ENCODE data around the gene GM2A. TPM values are rescaled to one million over a fixed set of nuclear protein-coding genes. Genes with fewer than 3 reads are reported as not detected.

Gene GM2A
- 15.4 and 16.0 TPM in 2 replicates for total RNA-seq

DNA sequence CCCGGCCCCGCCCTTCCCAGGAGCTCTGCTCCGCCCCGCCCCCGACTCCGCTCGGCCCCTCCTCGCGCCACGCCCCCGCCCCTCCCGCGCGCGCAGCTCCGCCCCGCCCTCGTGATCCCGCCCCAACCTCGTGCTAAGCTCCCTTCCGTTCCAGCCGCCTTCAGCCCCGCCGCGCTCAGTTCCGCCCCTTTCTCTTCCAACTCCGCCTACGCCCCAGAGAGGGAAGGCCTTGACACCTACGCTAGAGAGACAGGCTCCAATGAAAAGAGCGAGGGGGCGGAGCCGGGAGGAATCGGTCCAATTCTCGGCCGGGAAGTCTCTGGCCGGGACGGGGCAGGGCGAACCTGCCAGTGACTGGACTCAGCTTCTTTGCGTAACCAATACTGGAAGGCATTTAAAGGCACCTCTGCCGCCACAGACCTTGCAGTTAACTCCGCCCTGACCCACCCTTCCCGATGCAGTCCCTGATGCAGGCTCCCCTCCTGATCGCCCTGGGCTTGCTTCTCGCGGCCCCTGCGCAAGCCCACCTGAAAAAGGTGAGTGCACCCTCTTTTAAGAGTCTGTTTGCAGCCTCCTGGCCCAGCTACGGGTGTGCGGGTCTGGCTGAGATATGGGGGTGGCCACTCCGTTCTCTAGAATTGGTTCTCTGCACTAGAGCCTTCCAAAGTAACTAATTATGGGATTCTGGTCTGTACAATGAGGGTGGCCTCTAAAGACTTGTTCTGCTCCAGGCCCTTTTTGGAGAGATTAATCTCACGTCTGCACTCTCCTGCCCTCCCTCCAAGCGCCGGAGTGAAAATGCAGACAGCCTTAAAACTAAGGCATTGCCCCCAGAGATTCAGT lies at the start of gene GM2A:
Gene GM2A, plus strand, starts transcription at position 424 of the 843 bp plus-strand sequence. Its CDS starts 32 bp downstream, at position 456.
- H3K27ac Mint-ChIP-seq: peak within 1 kb of the TSS; percentile 95
- intact Hi-C loops (cut with micrococcal nuclease): loop anchor here (1.0 to 10.0 kb wide), 11 partner anchors 11 to 1518 kb away; partner anchors contain the start of genes CCDC69, G3BP1, IRGM and PPARGC1B
- H3K4me1 Mint-ChIP-seq: peaks cover 30% of the 10 kb centered on the region
- DNase-seq: peak; percentile 100
- H3K9me3 Mint-ChIP-seq: no peaks in the 10 kb centered on the region
- H3K36me3 Mint-ChIP-seq (ENCODE audit: low read depth): no peaks in the 10 kb centered on the region
- H3K4me3 Mint-ChIP-seq: peak within 1 kb of the TSS; percentile 89
- H3K27me3 Mint-ChIP-seq: no peaks in the 10 kb centered on the region

GRCh38 chr5:151204051-151204450 lies 48.9 kb upstream of the GM2A start:
- Mint-ChIP-seq H3K27me3 (no peaks in the 10 kb centered on the region), H3K36me3 (ENCODE audit: low read depth) (peaks cover 39% of the 10 kb centered on the region), H3K27ac (no peak overlapping the region), H3K4me1 (peaks cover 32% of the 10 kb centered on the region), H3K9me3 (no peaks in the 10 kb centered on the region), H3K4me3 (no peak overlapping the region)
- DNase-seq: no peak
- intact Hi-C loops (cut with micrococcal nuclease): no loop called here

DNA sequence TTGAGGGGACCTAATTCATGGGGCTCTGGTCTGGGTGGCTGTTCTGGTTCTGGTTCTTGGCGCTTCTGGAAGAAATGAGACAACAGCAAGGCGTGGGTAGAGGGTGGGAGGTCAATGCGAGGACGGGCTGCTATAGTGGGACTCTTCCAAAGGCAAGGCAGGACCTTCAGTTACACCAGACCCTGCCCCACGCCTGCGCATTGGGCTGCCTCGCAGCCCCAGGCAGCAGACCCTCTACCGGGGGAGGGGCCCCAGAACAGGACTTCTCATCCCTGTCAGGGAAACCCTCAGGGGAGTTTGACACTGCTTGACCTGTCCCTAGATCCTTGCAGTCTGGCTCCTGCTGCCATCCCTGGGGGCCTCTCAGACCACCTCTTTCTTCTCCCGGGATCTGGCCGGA lies 47.6 kb upstream of the GM2A start:
- intact Hi-C loops (cut with micrococcal nuclease): no loop called here
- no peak overlapping the region for H3K4me3 Mint-ChIP-seq
- no peak for DNase-seq
- H3K9me3 Mint-ChIP-seq: no peaks in the 10 kb centered on the region
- H3K27ac Mint-ChIP-seq: peak overlapping the region; percentile 52
- no peaks in the 10 kb centered on the region for H3K27me3 Mint-ChIP-seq
- H3K36me3 Mint-ChIP-seq (ENCODE audit: low read depth): peaks cover 32% of the 10 kb centered on the region
- H3K4me1 Mint-ChIP-seq: peaks cover 40% of the 10 kb centered on the region

- Mint-ChIP-seq H3K27me3 (no peaks in the 10 kb centered on the region), H3K9me3 (no peaks in the 10 kb centered on the region), H3K4me1 (peaks cover 45% of the 10 kb centered on the region), H3K36me3 (ENCODE audit: low read depth) (peaks cover 20% of the 10 kb centered on the region), H3K27ac (peak overlapping the region; percentile 73), H3K4me3 (no peak overlapping the region)
- no peak for DNase-seq
- intact Hi-C loops (cut with micrococcal nuclease): no loop called here
Measured at GRCh38 chr5:151208481-151208914, 44.5 kb upstream of the GM2A start.

GRCh38 chr5:151212406-151212798 lies 40.6 kb upstream of the GM2A start:
- intact Hi-C loops (cut with micrococcal nuclease): loop anchor here (2.0 to 5.0 kb wide), 2 partner anchors 420 to 558 kb away; partner anchors contain the start of gene G3BP1
- Mint-ChIP-seq H3K4me1 (peaks cover 62% of the 10 kb centered on the region), H3K9me3 (no peaks in the 10 kb centered on the region), H3K36me3 (ENCODE audit: low read depth) (peaks cover 34% of the 10 kb centered on the region), H3K27me3 (no peaks in the 10 kb centered on the region), H3K27ac (peak overlapping the region; percentile 95), H3K4me3 (peak overlapping the region; percentile 91)
- DNase-seq: no peak

GRCh38 chr5:151213803-151214613 lies 39.0 kb upstream of the GM2A start:
- Mint-ChIP-seq H3K36me3 (ENCODE audit: low read depth) (peaks cover 43% of the 10 kb centered on the region), H3K4me1 (peaks cover 72% of the 10 kb centered on the region), H3K9me3 (no peaks in the 10 kb centered on the region), H3K27me3 (no peaks in the 10 kb centered on the region), H3K27ac (peak overlapping the region; percentile 95), H3K4me3 (peak overlapping the region; percentile 91)
- DNase-seq: peak; percentile 95
- intact Hi-C loops (cut with micrococcal nuclease): loop anchor here (1.0 to 5.0 kb wide), 6 partner anchors 9 to 557 kb away; partner anchors contain the start of gene G3BP1

DNA sequence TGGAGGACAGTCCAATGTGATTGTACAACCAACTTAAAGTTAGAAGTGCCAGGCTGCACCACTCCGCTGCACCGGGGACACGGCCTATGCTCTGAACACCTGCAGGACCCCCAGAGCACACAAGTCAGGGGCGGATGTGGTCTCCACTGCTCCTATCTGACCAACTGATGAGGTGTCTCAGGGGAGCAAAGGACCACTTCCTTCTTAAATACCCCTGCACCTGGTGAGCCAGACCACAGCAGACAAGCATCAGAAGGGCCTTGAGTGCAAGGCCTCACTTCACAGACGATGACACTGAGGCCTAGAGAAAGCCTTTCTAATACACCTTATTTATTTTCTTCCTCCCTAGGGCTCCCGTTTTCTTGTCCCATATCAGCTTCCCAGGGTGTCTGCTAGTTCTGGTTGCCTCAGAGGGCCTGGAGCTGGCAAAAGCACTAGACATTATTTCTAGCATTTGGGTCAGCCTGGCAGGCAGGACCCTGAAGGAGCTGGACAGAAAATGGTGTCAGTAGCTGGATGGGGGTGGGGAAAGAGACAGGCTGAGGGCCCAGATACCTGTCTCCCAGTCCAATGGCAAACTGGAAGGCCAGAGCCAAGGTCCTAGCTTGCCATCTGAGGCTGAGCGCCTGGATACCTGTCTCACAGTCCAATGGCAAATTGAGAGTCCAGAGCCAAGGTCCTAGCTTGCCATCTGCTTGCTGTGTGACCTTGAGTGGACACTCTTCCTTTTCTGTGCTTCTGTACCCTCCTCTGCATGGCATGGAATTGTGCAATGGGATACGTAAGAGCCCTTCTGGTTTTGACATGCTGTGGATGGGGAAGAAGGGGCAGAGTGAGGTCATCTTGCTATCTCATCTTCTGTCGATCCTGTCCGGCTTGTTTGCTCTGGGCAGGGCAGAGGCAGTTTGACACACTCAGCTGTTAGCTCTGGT lies 38.1 kb upstream of the GM2A start:
- DNase-seq: peak; percentile 80
- peak overlapping the region; percentile 91 for H3K4me3 Mint-ChIP-seq
- peak overlapping the region; percentile 95 for H3K27ac Mint-ChIP-seq
- H3K36me3 Mint-ChIP-seq (ENCODE audit: low read depth): peaks cover 49% of the 10 kb centered on the region
- H3K4me1 Mint-ChIP-seq: peaks cover 72% of the 10 kb centered on the region
- intact Hi-C loops (cut with micrococcal nuclease): loop anchor here (1.0 to 5.0 kb wide), 5 partner anchors 8 to 423 kb away; no protein-coding TSS in a partner anchor
- H3K27me3 Mint-ChIP-seq: no peaks in the 10 kb centered on the region
- no peaks in the 10 kb centered on the region for H3K9me3 Mint-ChIP-seq

GRCh38 chr5:151215546-151215880 lies 37.5 kb upstream of the GM2A start:
- Mint-ChIP-seq H3K36me3 (ENCODE audit: low read depth) (peaks cover 55% of the 10 kb centered on the region), H3K9me3 (no peaks in the 10 kb centered on the region), H3K27ac (peak overlapping the region; percentile 95), H3K27me3 (no peaks in the 10 kb centered on the region), H3K4me3 (peak overlapping the region; percentile 91), H3K4me1 (peaks cover 77% of the 10 kb centered on the region)
- no peak for DNase-seq
- intact Hi-C loops (cut with micrococcal nuclease): loop anchor here (2.0 kb wide), 2 partner anchors 65 to 133 kb away; no protein-coding TSS in a partner anchor

DNA sequence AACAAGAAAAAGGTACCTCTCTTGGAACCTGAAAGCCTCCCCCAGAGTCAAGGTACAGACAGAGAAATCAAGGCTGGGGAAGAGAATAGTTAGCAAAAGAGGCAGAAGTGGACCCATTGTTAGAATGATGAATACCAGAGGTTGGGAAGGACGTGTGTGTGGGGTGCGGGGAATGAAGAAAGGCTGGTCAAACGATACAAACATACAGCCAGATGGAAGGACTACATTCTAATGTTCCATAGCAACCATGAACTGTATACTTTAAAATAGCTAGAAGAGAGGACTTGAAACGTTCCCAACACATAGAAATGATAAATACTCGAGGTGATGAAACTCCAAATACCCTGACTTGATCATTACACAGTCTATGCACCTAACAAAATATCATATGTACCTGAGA lies 36.2 kb upstream of the GM2A start:
- intact Hi-C loops (cut with micrococcal nuclease): no loop called here

DNA sequence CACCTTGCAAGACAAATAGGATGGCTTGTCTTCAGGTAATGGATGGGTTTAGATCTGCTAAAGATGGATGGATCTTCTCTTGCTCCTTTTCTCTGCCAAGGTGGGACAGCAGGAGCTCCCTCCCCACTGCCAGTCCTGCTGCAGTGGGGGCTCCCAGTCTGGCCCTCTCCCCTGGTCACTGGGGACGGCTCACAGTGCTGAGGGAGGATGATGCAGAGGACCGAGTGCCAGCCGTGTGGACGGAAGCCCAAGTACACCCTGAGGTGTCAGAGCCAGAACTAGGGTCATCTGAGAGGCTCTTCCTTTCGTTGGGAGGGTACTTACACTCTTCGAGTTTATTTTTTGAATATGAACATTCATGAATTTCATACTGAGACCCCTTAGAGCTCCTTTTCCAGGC lies 34.8 kb upstream of the GM2A start:
- peaks cover 85% of the 10 kb centered on the region for H3K4me1 Mint-ChIP-seq
- peak overlapping the region; percentile 73 for H3K27ac Mint-ChIP-seq
- peaks cover 55% of the 10 kb centered on the region for H3K36me3 Mint-ChIP-seq (ENCODE audit: low read depth)
- no peak for DNase-seq
- no peaks in the 10 kb centered on the region for H3K9me3 Mint-ChIP-seq
- no peaks in the 10 kb centered on the region for H3K27me3 Mint-ChIP-seq
- intact Hi-C loops (cut with micrococcal nuclease): no loop called here
- H3K4me3 Mint-ChIP-seq: peak overlapping the region; percentile 52

More for the DNA sequence above, 36.2 kb upstream of the GM2A start:
- Mint-ChIP-seq H3K27me3 (no peaks in the 10 kb centered on the region), H3K27ac (peak overlapping the region; percentile 35), H3K4me3 (peak overlapping the region; percentile 1), H3K36me3 (ENCODE audit: low read depth) (peaks cover 62% of the 10 kb centered on the region), H3K9me3 (no peaks in the 10 kb centered on the region), H3K4me1 (peaks cover 81% of the 10 kb centered on the region)
- no peak for DNase-seq

DNA sequence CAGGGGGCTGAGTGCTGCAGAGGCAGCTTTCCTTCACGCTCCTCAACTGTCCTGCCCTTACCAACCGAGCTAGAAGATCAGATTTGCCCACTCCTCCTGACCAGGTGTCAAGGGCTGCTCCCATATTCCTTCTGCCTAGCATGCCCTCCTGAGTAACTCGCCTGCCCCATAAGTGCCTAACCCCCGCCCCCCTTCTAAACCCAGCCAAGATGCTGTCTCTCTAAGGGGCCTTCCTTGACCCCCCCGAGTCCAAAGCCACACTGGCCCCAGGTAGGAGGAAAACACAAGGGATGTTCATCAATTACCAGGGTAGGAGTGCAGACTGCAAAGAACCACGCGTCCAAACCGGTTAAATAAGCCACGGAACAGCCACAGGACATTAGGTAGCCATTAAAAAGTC lies 33.8 kb upstream of the GM2A start:
- Mint-ChIP-seq H3K27ac (no peak overlapping the region), H3K4me1 (peaks cover 81% of the 10 kb centered on the region), H3K4me3 (no peak overlapping the region), H3K27me3 (no peaks in the 10 kb centered on the region), H3K36me3 (ENCODE audit: low read depth) (peaks cover 53% of the 10 kb centered on the region), H3K9me3 (no peaks in the 10 kb centered on the region)
- intact Hi-C loops (cut with micrococcal nuclease): no loop called here
- DNase-seq: no peak

- Mint-ChIP-seq H3K4me1 (peaks cover 79% of the 10 kb centered on the region), H3K36me3 (ENCODE audit: low read depth) (peaks cover 49% of the 10 kb centered on the region), H3K27ac (peak overlapping the region; percentile 38), H3K4me3 (peak overlapping the region; percentile 18), H3K27me3 (no peaks in the 10 kb centered on the region), H3K9me3 (no peaks in the 10 kb centered on the region)
- DNase-seq: no peak
- intact Hi-C loops (cut with micrococcal nuclease): no loop called here
Measured at GRCh38 chr5:151219789-151220188, 33.2 kb upstream of the GM2A start.

DNA sequence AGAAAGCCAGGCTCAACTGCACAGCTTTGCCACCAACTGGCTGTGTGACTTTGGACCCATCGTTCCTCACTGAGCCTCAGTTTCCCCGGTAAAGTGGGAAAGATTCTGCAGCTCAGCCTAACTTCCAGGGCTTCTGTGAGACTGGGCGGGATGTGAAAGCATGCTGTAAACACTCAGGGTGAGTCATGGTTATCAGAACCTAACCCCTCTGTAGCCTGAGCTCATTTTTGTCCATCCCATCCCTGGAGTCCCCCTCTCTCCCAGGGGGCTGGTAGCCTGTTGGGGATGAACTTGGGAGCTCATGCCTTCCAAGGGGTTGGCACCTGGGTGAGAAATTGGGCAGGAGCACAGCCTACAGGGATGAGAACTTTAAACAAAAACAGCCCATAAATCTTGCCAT lies 31.4 kb upstream of the GM2A start:
- Mint-ChIP-seq H3K9me3 (no peaks in the 10 kb centered on the region), H3K36me3 (ENCODE audit: low read depth) (peaks cover 39% of the 10 kb centered on the region), H3K4me3 (peak overlapping the region; percentile 84), H3K27ac (peak overlapping the region; percentile 83), H3K27me3 (no peaks in the 10 kb centered on the region), H3K4me1 (peaks cover 70% of the 10 kb centered on the region)
- no peak for DNase-seq
- intact Hi-C loops (cut with micrococcal nuclease): no loop called here

Data from activated CD4-positive, alpha-beta T cell treated with anti-CD3 and anti-CD28 coated beads, Interleukin-2, amount 10 ng/mL, durations not matched to agents 24 days and 14 days (primary cell).